ENCODE measurements around the gene ZC2HC1C. TPM values are rescaled to one million over a fixed set of nuclear protein-coding genes. Genes with fewer than 3 reads are reported as not detected.
A peak's percentile ranks its signal among the peaks of the same experiment; 100 is the strongest.

ZC2HC1C gene
- total RNA-seq, 1 donor from 2014 or later = under 0.01 TPM

DNA sequence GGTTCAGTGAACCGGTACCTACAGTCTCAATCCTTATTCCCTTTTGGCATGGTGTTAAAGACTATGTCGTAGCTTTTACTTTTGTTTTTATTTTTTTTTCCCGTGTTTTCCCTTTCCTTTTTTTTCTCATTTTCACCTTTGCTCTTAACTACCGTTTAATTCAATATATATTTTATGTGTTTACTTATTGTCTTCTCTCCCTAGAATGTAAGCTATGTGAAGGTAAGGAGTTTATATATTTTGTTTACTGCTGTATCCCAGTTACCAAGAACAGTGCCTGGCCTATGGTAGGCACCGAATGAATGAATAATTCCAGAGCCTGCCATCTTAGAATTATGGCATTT, 17.9 kb upstream of the ZC2HC1C start:
- Histone ChIP-seq H3K4me3 (ENCODE audit: low read length in 3 of 3) (peak overlapping the region; percentile 74 to 78 (median 75)), H3K9me3 (ENCODE audit: control insufficient read depth in 3 of 3, low read length in 3 of 3) (no peaks in the 10 kb centered on the region), H3K27me3 (ENCODE audit: control insufficient read depth in 3 of 3, insufficient read depth in 3 of 3, low read length in 3 of 3) (no peaks in the 10 kb centered on the region), H3K27ac (ENCODE audit: low read depth, low read length) (peak overlapping the region; percentile 78), H3K36me3 (ENCODE audit: control insufficient read depth in 3 of 3, insufficient read depth in 3 of 3, low read length in 3 of 3) (no peaks in the 10 kb centered on the region), H3K9ac (ENCODE audit: low read depth in 1 of 3, low read length in 3 of 3) (peak overlapping the region; percentile 71 to 83 (median 81)), H3K4me1 (ENCODE audit: control insufficient read depth in 3 of 3, insufficient read depth in 3 of 3, low read length in 3 of 3) (peaks cover 4 to 15% (median 11%) of the 10 kb centered on the region in 3 donors)

DNA sequence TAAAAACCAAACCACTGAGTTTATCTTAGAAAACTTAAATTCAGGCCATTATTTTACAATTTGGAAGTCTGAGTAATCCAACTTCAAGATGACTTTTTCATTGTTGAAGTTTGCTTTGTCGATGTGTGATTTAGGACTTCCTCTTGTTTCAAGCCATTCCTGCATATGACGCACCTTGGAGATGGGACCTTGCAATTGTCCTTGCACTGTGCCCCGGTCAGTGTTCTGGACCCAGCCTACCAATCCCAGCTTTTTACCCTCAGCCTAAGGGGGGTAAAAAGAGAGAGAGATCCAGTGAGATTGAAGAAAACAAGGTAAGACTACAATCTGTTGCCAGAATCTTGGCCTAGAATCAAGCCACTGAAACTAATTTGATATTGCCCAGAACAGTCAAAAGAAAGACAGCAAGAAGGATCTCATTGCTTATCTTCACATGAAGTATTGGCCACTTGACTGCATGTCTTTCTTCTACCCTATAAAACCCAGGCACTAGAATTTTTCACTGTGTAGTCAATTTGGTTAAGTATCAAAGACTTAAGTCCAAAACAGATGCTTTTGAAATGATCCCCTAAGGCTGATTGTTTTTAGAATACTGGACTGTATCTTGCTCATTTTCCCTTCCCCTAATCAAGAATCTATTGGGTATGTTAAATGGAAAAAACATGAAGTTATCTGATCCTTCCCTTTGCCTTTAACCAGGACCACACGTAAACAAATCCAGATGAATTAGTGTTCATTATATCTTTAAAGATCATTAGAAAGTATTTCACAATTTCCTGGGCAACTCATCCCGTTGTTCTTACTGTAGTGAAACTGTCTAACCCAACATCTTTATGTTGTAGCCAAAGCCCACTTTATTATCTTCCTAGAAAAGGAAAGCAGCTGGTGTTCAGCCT, 15.8 kb upstream of the ZC2HC1C start:
- Histone ChIP-seq H3K9ac (ENCODE audit: low read depth in 1 of 3, low read length in 3 of 3) (no peak overlapping the region), H3K9me3 (ENCODE audit: control insufficient read depth in 3 of 3, low read length in 3 of 3) (no peaks in the 10 kb centered on the region), H3K27ac (ENCODE audit: low read depth, low read length) (no peak overlapping the region), H3K36me3 (ENCODE audit: control insufficient read depth in 3 of 3, insufficient read depth in 3 of 3, low read length in 3 of 3) (no peaks in the 10 kb centered on the region), H3K27me3 (ENCODE audit: control insufficient read depth in 3 of 3, insufficient read depth in 3 of 3, low read length in 3 of 3) (no peaks in the 10 kb centered on the region), H3K4me1 (ENCODE audit: control insufficient read depth in 3 of 3, insufficient read depth in 3 of 3, low read length in 3 of 3) (peaks cover 4 to 15% (median 11%) of the 10 kb centered on the region in 3 donors), H3K4me3 (ENCODE audit: low read length in 3 of 3) (no peak overlapping the region)

DNA sequence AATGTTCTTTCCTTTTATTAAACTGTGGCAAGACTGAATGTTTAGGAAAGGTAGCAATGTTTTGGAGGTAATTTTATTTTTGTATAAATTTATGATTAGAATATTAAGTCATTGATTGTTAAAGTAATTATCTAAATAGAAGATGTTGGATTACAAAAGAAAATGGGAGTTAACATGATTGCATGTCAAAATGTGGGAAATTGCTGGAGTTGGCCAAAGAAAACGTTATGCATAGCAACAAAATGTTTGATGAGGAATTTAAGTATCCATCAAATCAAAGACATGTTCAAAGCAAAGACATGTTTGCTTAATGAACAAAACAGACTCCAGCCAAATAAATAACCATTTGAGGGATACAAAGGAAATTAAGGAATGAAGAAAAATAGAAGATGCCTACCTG, 15.0 kb upstream of the ZC2HC1C start:
- Histone ChIP-seq H3K4me3 (ENCODE audit: low read length in 3 of 3) (no peak overlapping the region), H3K9ac (ENCODE audit: low read depth in 1 of 3, low read length in 3 of 3) (no peak overlapping the region), H3K27ac (ENCODE audit: low read depth, low read length) (no peak overlapping the region), H3K36me3 (ENCODE audit: control insufficient read depth in 3 of 3, insufficient read depth in 3 of 3, low read length in 3 of 3) (no peaks in the 10 kb centered on the region), H3K27me3 (ENCODE audit: control insufficient read depth in 3 of 3, insufficient read depth in 3 of 3, low read length in 3 of 3) (no peaks in the 10 kb centered on the region), H3K4me1 (ENCODE audit: control insufficient read depth in 3 of 3, insufficient read depth in 3 of 3, low read length in 3 of 3) (peaks cover 4 to 12% (median 10%) of the 10 kb centered on the region in 3 donors), H3K9me3 (ENCODE audit: control insufficient read depth in 3 of 3, low read length in 3 of 3) (no peaks in the 10 kb centered on the region)

DNA sequence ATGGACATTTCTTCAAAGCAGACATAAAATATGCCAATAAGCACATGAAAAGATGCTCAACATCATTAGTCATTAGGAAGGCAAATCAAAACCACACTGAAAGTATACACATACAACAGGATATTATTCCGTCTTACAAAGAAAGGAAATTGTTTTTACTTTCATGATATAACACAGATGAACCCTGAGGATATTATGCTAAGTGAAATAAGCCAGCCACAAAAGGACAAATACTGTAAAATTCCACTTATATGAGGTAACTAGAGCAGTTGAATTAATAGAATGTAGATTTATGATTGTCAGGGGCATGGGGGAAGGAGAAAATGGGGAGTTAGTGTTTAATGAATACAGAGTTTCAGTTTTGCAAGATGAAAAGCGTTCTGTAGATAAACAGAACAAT, 9.8 kb upstream of the ZC2HC1C start:
- H3K36me3 ChIP-seq (ENCODE audit: control insufficient read depth in 3 of 3, insufficient read depth in 3 of 3, low read length in 3 of 3) = no peaks in the 10 kb centered on the region
- H3K4me1 ChIP-seq (ENCODE audit: control insufficient read depth in 3 of 3, insufficient read depth in 3 of 3, low read length in 3 of 3) = peaks cover 10 to 13% (median 12%) of the 10 kb centered on the region in 3 donors
- no peak overlapping the region for H3K27ac ChIP-seq (ENCODE audit: low read depth, low read length)
- H3K9ac ChIP-seq (ENCODE audit: low read depth in 1 of 3, low read length in 3 of 3) = no peak overlapping the region
- H3K9me3 ChIP-seq (ENCODE audit: control insufficient read depth in 3 of 3, low read length in 3 of 3) = no peaks in the 10 kb centered on the region
- no peaks in the 10 kb centered on the region for H3K27me3 ChIP-seq (ENCODE audit: control insufficient read depth in 3 of 3, insufficient read depth in 3 of 3, low read length in 3 of 3)
- H3K4me3 ChIP-seq (ENCODE audit: low read length in 3 of 3) = no peak overlapping the region

DNA sequence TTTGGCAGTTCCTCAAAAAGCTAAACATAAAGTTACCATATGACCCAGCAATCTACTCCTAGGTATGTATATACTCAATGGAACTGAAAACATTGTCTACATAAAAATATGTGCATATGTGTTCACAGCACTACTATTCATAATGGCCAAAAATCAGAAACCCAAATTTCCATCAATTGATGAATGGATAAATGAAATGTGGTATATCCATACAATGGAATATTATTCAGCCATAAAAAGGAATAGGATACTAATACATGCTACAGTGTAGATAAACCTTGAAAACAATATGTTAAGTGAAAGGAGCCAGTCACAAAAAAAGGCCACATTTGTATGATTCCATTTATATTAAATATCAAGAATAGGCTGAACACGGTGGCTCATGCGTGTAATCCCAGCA, 9.0 kb upstream of the ZC2HC1C start:
- H3K9me3 ChIP-seq (ENCODE audit: control insufficient read depth in 3 of 3, low read length in 3 of 3) = no peaks in the 10 kb centered on the region
- no peak overlapping the region for H3K9ac ChIP-seq (ENCODE audit: low read depth in 1 of 3, low read length in 3 of 3)

DNA sequence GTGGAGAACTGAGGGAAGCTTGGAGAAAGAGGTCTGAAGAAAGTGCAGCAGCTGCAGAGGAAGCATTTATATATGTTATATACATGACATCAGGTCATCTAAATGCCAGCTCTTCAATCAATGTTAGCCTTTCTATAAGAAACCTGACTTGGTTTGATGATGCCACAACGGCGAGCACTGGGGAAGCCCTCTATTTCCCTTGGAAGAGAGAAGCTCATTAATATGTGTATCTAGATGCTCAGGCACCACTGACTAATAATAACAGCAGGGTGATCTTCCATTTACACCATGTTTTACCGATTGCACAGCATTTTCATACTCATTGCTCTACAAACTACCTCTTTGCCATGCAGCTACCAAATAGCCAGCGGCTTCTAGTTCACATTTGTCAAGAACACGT, 6.4 kb upstream of the ZC2HC1C start:
- H3K4me1 ChIP-seq (ENCODE audit: control insufficient read depth in 3 of 3, insufficient read depth in 3 of 3, low read length in 3 of 3) = peaks cover 17 to 39% (median 22%) of the 10 kb centered on the region in 3 donors
- no peaks in the 10 kb centered on the region for H3K9me3 ChIP-seq (ENCODE audit: control insufficient read depth in 3 of 3, low read length in 3 of 3)
- H3K36me3 ChIP-seq (ENCODE audit: control insufficient read depth in 3 of 3, insufficient read depth in 3 of 3, low read length in 3 of 3) = peaks cover 0 to 6% (median 0%) of the 10 kb centered on the region in 3 donors
- H3K9ac ChIP-seq (ENCODE audit: low read depth in 1 of 3, low read length in 3 of 3) = peak overlapping the region in 1 of 3 donors; percentile 90
- no peak overlapping the region for H3K27ac ChIP-seq (ENCODE audit: low read depth, low read length)
- H3K27me3 ChIP-seq (ENCODE audit: control insufficient read depth in 3 of 3, insufficient read depth in 3 of 3, low read length in 3 of 3) = no peaks in the 10 kb centered on the region
- peak overlapping the region; percentile 85 to 91 (median 89) for H3K4me3 ChIP-seq (ENCODE audit: low read length in 3 of 3)

More for the DNA sequence above, 9.0 kb upstream of the ZC2HC1C start:
- no peak overlapping the region for H3K4me3 ChIP-seq (ENCODE audit: low read length in 3 of 3)
- no peak overlapping the region for H3K27ac ChIP-seq (ENCODE audit: low read depth, low read length)
- H3K4me1 ChIP-seq (ENCODE audit: control insufficient read depth in 3 of 3, insufficient read depth in 3 of 3, low read length in 3 of 3) = peaks cover 13 to 16% (median 14%) of the 10 kb centered on the region in 3 donors
- H3K36me3 ChIP-seq (ENCODE audit: control insufficient read depth in 3 of 3, insufficient read depth in 3 of 3, low read length in 3 of 3) = no peaks in the 10 kb centered on the region
- H3K27me3 ChIP-seq (ENCODE audit: control insufficient read depth in 3 of 3, insufficient read depth in 3 of 3, low read length in 3 of 3) = no peaks in the 10 kb centered on the region

DNA sequence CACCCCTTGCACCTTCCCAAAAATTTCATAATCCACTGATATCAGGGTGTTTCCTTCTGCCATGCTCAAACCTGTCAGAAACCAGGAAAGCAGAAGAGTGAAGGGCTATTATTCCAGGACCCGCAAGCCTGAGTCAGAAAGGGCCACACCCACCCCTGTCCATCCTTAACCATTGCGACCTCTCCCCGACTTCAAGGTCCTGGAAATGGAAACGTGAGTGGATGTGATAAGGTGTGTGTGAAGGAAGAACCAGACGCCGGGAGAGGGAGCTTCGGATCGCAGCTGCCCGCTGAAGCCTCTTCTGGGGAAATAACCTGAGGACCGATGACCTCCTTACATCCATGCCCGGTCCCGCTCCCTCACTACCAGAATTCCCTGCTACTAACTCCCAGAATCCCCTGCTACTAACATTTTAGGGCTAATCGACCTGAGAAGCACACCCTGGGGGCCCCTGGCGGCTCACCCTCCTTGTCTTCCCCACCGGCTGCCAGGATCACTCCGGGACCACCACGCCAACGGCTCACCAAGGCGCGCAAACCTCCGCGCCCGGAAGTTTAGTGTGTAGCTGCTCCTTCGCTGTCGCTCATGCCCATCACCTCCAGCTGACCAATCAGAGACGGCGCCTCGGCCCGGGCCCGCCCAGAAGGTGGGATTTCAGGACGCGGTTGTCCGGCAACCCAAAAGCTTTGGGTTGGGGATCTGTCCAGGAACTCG, 5.8 kb upstream of the ZC2HC1C start, which contains the start of gene ACYP1:
TSS of gene ACYP1 (minus strand) at position 534 of the 714 bp plus-strand sequence. CDS start at position 63, 471 bp downstream.
- no peaks in the 10 kb centered on the region for H3K9me3 ChIP-seq (ENCODE audit: control insufficient read depth in 3 of 3, low read length in 3 of 3)
- H3K9ac ChIP-seq (ENCODE audit: low read depth in 1 of 3, low read length in 3 of 3) = peak within 1 kb of the TSS; percentile 67 to 90 (median 83)
- H3K4me3 ChIP-seq (ENCODE audit: low read length in 3 of 3) = peak within 1 kb of the TSS; percentile 85 to 91 (median 89)
- H3K36me3 ChIP-seq (ENCODE audit: control insufficient read depth in 3 of 3, insufficient read depth in 3 of 3, low read length in 3 of 3) = peaks cover 0 to 6% (median 0%) of the 10 kb centered on the region in 3 donors
- H3K27ac ChIP-seq (ENCODE audit: low read depth, low read length) = peak within 1 kb of the TSS; percentile 14
- peaks cover 17 to 44% (median 28%) of the 10 kb centered on the region in 3 donors for H3K4me1 ChIP-seq (ENCODE audit: control insufficient read depth in 3 of 3, insufficient read depth in 3 of 3, low read length in 3 of 3)
- H3K27me3 ChIP-seq (ENCODE audit: control insufficient read depth in 3 of 3, insufficient read depth in 3 of 3, low read length in 3 of 3) = no peaks in the 10 kb centered on the region

DNA sequence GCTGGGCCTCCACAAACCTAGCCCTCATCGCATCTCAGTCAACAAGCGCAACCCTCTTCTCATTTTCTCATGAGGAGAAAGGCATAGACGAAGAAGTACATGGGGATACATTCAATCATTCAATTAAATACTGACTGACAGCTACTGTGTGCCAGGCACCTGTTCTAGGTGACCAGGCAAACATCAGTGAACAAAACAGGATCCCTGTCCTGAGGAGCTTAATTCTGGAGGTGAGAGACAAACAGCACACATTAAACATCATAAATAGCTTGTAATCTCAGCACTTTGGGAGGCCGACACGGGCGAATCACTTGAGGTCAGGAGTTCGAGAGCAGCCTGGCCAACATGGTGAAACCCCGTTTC, 5.3 kb upstream of the ZC2HC1C start:
- H3K27me3 ChIP-seq (ENCODE audit: control insufficient read depth in 3 of 3, insufficient read depth in 3 of 3, low read length in 3 of 3) = no peaks in the 10 kb centered on the region
- peak overlapping the region; percentile 14 for H3K27ac ChIP-seq (ENCODE audit: low read depth, low read length)
- peak overlapping the region; percentile 67 to 90 (median 83) for H3K9ac ChIP-seq (ENCODE audit: low read depth in 1 of 3, low read length in 3 of 3)
- H3K4me3 ChIP-seq (ENCODE audit: low read length in 3 of 3) = peak overlapping the region; percentile 85 to 91 (median 89)
- no peaks in the 10 kb centered on the region for H3K9me3 ChIP-seq (ENCODE audit: control insufficient read depth in 3 of 3, low read length in 3 of 3)
- H3K36me3 ChIP-seq (ENCODE audit: control insufficient read depth in 3 of 3, insufficient read depth in 3 of 3, low read length in 3 of 3) = peaks cover 0 to 6% (median 0%) of the 10 kb centered on the region in 3 donors
- peaks cover 17 to 45% (median 29%) of the 10 kb centered on the region in 3 donors for H3K4me1 ChIP-seq (ENCODE audit: control insufficient read depth in 3 of 3, insufficient read depth in 3 of 3, low read length in 3 of 3)

DNA sequence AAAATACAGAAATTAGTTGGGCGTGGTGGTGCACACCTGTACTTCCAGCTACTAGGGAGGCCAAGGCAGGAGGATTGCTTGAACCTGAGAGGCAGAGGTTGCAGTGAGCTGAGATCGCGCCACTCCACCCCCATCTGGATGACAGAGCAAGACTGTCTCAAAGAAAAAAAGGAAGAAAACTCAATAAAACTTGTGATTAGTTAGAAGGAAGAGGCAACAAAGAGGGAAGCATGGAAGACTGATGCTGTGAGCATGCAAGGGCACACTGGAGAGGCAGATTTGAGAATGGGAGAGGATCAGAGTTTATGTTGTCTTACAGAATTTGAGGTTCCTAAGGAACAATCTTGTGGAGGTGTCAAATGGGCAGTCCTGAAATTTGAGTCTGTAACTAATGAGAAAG, 2.8 kb upstream of the ZC2HC1C start:
- H3K9ac ChIP-seq (ENCODE audit: low read depth in 1 of 3, low read length in 3 of 3) = no peak overlapping the region
- H3K9me3 ChIP-seq (ENCODE audit: control insufficient read depth in 3 of 3, low read length in 3 of 3) = no peaks in the 10 kb centered on the region
- H3K36me3 ChIP-seq (ENCODE audit: control insufficient read depth in 3 of 3, insufficient read depth in 3 of 3, low read length in 3 of 3) = peaks cover 0 to 6% (median 0%) of the 10 kb centered on the region in 3 donors
- H3K27me3 ChIP-seq (ENCODE audit: control insufficient read depth in 3 of 3, insufficient read depth in 3 of 3, low read length in 3 of 3) = no peaks in the 10 kb centered on the region
- no peak overlapping the region for H3K27ac ChIP-seq (ENCODE audit: low read depth, low read length)
- H3K4me1 ChIP-seq (ENCODE audit: control insufficient read depth in 3 of 3, insufficient read depth in 3 of 3, low read length in 3 of 3) = peaks cover 32 to 65% (median 44%) of the 10 kb centered on the region in 3 donors
- no peak overlapping the region for H3K4me3 ChIP-seq (ENCODE audit: low read length in 3 of 3)

All from skeletal muscle tissue (tissue), 4 donors.